Activated CD4-positive, alpha-beta T cell treated with anti-CD3 and anti-CD28 coated beads, Interleukin-2, amount 50 U/mL, for 48 hours (primary cell): ENCODE data around the gene MCF2L2.

Experiments
- DNase-seq, 2 experiments: peaks; one replicate each; pipeline ENCODE4 v3.0.0-alpha.2; 2020

MCF2L2 gene

GRCh38 chr3:183318877-183319276, 109.5 kb downstream of the MCF2L2 start:
- no peak for DNase-seq

- no peak for DNase-seq
Observed at GRCh38 chr3:183317886-183318865, 110.2 kb downstream of the MCF2L2 start.

DNA sequence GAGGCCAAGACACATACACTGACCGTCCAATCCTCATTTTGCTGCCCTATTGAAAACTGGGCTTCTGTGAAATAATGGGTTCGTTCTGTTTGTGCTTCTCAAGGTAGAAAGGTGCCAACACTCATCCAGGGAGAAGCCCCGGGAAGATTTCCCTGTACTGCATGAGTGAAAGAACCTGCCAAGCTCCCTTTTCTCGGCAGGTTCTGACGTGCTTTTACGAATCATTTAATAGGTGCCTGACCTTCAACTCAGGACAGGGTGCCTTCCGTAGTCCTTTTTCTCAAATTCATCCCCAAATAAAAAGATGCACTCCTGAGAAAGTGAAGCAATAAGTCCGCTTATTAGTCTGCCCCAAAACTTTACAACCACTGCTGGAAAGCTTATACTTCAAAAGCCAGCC, 111.1 kb downstream of the MCF2L2 start:
- no peak for DNase-seq

- no peak for DNase-seq
Observed at GRCh38 chr3:183315739-183316138, 112.7 kb downstream of the MCF2L2 start.

DNA sequence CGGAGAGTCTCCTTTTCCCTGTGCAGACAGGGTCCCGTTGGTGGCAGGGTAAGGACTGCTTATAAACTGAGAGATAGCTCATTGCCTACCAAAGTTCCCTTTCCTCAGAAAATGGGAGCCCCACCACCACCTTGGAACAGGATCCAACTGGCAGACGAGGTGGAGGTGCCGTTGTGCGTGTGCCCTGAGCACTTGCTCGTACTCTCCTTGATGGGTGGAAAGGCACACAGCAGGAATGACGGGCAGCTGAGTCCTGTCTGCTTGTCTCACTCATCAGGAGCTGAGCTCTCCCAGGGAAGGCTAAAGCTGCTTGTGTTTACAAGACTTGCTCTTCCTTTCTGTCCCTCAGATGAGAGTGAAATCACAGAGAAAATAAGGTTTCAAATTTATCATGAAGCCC, 114.7 kb downstream of the MCF2L2 start:
- no peak for DNase-seq

DNA sequence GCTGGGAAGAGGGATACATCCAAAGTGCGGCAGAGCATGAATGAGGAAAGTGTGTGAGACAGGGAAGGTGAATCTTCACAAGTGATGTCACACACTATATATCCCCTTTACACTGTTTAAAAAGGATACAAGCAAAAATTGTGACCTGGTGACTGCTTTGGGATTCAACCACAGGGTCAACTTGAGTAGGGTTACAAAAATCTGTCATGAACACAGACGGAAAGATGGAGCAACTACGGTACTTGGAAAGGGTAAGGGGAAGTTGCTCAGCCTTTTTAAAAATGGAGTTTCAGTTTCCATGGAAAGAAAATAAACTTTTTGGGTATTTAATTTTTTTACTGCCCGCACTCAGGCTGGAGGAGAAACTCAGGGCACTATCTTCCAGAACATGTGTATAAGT, 115.1 kb downstream of the MCF2L2 start:
- no peak for DNase-seq

DNA sequence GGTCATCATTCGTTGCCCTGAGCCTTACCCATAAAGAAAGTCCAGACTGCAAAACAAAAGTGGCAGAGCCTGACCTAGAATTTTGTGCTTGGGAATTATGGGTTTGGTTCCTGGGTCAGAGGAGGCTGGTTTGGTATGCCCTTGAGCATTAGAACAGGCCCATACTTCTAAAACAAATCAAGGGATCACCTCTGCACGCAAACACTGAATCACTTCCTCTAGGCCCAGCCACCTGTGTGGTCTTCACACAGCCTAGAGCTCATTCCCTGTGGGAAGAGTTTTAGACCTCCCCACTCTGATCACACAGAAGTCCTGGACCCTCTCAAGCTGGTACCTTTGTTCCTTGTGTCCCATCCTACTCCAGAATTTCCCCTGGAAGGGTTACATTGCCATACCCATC, 116.0 kb downstream of the MCF2L2 start:
- no peak for DNase-seq

DNA sequence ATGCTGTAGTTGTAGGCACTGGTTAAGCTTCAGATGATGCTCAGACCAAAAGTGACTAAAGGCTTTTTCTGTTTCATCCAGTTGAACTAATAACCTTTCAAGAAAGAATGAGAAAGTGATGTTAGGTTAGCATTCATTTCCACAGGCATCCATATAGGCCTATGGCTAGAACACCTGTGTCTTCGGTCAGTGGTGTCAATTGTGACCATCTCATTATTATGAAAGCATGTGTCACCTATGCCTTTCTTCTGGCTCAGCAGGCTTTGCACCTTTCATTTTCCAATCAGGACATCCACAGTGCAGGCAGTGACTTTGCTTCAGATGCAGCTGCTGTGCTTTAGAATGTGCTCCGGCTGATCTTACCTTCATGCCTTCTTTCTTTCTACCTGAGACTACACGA, 117.5 kb downstream of the MCF2L2 start:
- DNase-seq = no peak

DNA sequence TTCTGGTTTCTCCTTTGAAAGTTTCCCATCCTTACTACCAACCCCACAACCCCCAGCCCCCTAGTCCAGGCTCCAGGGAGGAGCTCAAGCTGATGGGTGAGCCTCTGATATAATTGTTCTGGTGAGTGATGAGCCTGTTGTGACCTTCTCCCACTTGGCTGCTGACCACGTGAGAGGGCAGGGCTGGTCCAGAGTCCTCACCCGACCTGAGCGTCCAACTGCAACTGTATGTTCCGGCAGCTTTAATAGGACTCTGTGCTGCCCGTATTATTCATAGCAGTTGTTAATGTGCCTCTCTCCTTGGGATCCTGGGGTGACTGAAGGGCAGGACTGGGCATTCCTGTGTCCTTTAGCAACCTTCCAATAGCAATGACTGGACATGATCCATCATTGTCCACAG, 119.1 kb downstream of the MCF2L2 start:
- no peak for DNase-seq

- DNase-seq = no peak
Observed at GRCh38 chr3:183308751-183309150, 119.7 kb downstream of the MCF2L2 start.

DNA sequence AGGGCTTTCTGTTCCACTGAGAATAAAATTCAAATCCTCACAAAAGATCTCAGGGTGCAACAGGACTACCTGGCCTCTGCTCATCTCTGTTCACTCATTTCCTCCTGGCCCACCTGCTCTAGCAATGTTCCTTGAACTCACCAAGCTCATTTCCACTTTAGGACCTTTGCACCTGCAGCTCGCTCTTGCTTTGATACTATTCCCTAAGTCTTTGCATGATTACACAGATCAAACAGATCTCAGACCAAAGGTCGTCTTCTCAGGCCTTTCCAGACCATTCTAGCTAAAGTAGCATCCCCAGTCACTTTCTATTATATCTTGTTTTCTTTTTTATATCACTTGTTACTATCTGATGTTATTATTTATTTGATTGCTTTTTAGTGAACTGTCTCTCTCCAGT, 120.7 kb downstream of the MCF2L2 start:
- no peak for DNase-seq

GRCh38 chr3:183306798-183307671, 121.4 kb downstream of the MCF2L2 start:
- DNase-seq = peak; percentile 42 to 61

DNA sequence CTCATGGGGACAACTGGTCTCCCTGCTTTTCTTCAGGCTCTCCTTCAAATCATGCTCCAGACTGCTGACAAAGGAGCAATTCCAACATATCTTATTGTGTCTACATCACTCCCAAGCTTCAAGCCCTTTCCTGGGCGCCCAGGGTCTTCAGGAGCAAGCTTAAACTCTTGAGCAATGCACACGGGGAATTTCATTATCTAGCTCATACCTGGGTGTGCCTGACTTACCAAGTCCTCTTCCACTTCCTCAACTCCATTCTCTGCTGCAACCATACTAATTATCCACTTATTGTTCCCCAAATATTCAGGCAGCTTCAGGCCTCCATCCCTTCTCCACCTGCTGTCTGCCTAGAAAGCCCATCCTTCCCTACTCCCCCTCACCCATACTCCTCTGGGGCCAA, 124.7 kb downstream of the MCF2L2 start:
- no peak for DNase-seq

- DNase-seq = no peak
Observed at GRCh38 chr3:183301937-183302580, 126.4 kb downstream of the MCF2L2 start.

GRCh38 chr3:183300996-183301562, 127.3 kb downstream of the MCF2L2 start:
- no peak for DNase-seq

DNA sequence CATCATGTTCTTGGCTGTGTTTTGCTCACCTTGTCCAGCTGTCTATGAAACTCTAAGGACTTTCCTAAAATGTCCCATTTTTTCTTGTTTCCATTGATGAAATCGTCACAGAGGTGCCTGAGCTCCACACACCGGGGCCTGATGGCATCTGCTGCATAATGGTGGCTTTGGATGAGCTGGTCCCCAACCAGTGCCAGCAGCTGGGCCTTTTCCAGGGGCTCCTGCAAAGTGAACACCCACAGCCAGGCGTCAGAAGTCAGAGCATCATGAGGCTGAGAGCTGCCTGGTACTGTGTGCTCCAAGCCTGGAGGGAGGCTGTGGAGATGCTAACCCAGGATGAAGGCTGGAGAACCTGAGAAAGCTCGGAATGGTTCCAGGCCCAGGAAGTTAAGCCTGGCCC, 128.4 kb downstream of the MCF2L2 start:
- DNase-seq = no peak

GRCh38 chr3:183298701-183299153, 129.7 kb downstream of the MCF2L2 start:
- DNase-seq = no peak

- DNase-seq = no peak
Observed at GRCh38 chr3:183296944-183297343, 131.5 kb downstream of the MCF2L2 start.

DNA sequence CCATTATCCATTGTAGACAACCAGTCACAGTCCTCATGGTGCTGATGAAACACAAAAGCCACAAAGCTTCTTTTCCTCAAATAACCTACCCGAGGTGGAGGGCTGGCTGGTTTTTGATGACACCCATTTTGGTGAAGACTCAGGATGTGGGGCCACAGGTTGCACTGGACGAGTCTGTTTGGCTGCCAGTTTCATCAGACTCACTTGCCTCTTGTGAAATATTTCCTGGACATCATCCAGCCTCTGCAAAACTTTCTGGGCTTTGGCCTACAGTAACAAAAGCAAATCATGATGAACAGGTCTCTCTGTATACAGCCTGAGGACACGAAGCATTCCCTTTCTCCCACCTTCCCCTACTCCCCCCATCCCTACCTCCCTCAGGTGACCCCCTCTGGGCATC, 133.2 kb downstream of the MCF2L2 start:
- no peak for DNase-seq

DNA sequence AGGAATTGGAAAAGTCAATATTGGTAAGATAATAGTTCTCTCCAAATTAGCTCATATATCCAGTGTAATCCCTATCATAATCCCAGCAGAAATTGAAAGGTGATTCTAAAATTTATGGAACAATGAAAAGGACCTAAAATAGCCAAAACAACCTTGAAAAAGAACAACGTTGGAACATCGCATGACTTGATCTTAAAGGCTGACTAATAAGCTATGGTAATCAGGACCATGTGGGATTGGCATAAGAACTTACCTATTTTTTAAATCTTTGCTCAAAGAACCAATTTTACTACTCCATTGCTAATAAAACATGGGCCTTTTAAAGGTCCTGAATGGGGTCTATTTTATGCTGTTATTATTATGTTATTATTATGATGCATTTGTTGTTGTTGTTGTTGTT, 134.5 kb downstream of the MCF2L2 start:
- DNase-seq = no peak

DNA sequence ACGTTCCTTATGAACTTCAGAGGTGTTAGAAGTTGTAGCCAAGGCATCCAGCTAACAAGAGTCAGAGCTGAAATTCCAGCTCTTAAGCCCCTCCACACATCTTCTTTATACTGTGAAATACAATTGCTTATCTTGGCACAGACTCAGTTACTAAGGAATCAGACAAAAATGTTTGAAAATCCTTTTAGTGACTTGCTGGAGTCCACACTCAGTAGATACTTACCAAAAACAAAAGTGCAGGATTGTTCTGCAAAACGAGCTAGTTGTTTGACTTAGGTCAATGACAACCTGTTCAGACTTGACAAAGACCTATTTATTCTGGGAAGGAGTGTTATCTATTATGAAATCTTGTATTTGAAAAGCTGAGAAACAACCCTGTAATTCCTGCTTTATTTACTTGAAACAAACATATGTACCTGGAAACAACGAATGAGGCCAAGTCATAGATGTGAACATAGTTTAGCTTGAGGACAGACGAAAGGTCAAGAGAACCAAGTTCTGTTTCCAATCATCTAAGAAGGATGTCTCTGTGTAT, 136.9 kb downstream of the MCF2L2 start:
- DNase-seq = no peak

DNA sequence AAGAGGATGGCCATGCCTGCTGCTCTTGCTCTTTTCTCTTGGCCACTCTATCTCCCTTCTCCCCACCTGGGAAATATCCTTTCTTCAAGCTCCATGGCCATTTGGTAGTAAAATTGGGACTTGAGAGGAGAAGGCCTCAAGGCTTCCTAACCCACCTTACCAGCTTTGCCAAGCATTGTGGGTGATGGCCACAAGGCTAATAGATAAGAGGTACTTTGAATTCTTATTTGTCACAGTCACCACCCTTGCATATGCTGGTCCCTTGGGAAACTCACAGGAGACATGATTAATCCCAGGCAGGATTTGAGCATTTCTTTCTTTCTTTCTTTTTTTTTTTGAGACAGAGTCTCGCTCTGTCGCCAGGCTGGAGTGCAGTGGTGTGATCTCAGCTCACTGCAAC, 138.2 kb downstream of the MCF2L2 start:
- no peak for DNase-seq

- no peak for DNase-seq
Observed at GRCh38 chr3:183288117-183288516, 140.3 kb downstream of the MCF2L2 start.
